Measurements from ENCODE around the gene FSTL5. TPM values are rescaled to one million over a fixed set of nuclear protein-coding genes. Genes with fewer than 3 reads are reported as not detected.

Gene FSTL5
- total and polyA plus RNA-seq, 10 of the 15 experiments (the other 5 are each of a cell fraction or from before 2014, with no cell fraction given) = 0.04 to 2.4 (median 0.08) TPM; not detected in 4

DNA sequence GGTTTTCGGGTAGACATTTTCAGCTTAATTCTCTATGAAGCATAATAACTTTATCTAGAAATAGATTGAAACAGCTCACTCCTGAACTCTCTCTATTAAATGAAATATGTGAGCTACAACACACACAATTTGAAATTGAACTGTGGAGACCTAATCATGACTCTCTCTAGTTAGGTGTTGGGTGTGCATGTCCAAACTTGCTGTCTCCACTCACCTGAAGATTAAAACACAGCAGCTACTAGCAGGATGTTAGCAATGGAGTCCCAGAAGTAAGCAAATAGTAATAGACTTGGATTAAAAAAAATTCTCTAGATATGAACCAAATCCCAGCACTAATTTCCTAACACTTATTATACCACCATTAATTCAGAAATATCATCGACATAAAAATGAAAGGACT, 173.1 kb downstream of the FSTL5 start:
- SMC1A ChIA-PET (ENCODE audit: uncharacterized antibody, unreplicated experiment) = interaction anchor here (1.1 kb wide), 1 partner anchor 11 kb away, joined by 3 read pairs; no protein-coding TSS in a partner anchor
- FAIRE-seq (no peak), ATAC-seq (no peak), DNase-seq (ENCODE audit: low read depth, low spot score) (no peak)
- Histone ChIP-seq H3K4me1 (ENCODE audit: control insufficient read depth, insufficient read depth, low read length) (no peaks in the 10 kb centered on the region), H3K4me3 (no peak overlapping the region), H3K9ac (ENCODE audit: control insufficient read depth, insufficient read depth, low read length) (no peak overlapping the region), H4K20me1 (ENCODE audit: control insufficient read depth, insufficient read depth) (no peaks in the 10 kb centered on the region), H3K9me3 (replicated peaks; ENCODE audit: control insufficient read depth, insufficient read depth, low read length) (no peaks in the 10 kb centered on the region), H3K27ac (ENCODE audit: control insufficient read depth, insufficient read depth) (no peak overlapping the region), H3K36me3 (ENCODE audit: control insufficient read depth in 2 of 2, insufficient read depth in 2 of 2, low read length in 1 of 2) (no peaks in the 10 kb centered on the region), H2AFZ (ENCODE audit: control insufficient read depth, low read depth, low read length) (no peak overlapping the region), H3K79me2 (ENCODE audit: control insufficient read depth, insufficient read depth, low read length) (no peaks in the 10 kb centered on the region), H3K4me2 (ENCODE audit: control insufficient read depth, insufficient read depth) (no peak overlapping the region), H3K27me3 (replicated peaks in 1 of 2; ENCODE audit: control insufficient read depth in 2 of 2, insufficient read depth in 2 of 2, low read length in 1 of 2) (no peaks in the 10 kb centered on the region)
- intact Hi-C loops (cut with micrococcal nuclease; ENCODE audit: unreplicated experiment) (no loop called here), in situ Hi-C loops (cut with MboI) (no loop called here)
- no TSS peak for BruUV-seq (replicated peaks)
- CTCF ChIA-PET = no interaction called here
- RAD21 ChIA-PET (ENCODE audit: unreplicated experiment) = no interaction called here
- no peak for TF ChIP-seq RAD51 (IDR thresholded peaks at IDR 0.05)
- TF ChIP-seq SMC3 (IDR thresholded peaks at IDR 0.05; ENCODE audit: borderline replicate concordance, low read length) = no peak
- no peak for TF ChIP-seq CTCF (IDR thresholded peaks at IDR 0.05 in 2 of 3, conservative IDR thresholded peaks at IDR 0.05 in 1 of 3; ENCODE audit: control insufficient read depth in 2 of 3, extremely low read depth in 1 of 3, insufficient read depth in 1 of 3, low read depth in 3 of 3, low read length in 3 of 3)
- TF ChIP-seq RB1 (IDR thresholded peaks at IDR 0.05; ENCODE audit: borderline replicate concordance) = no peak
- TF ChIP-seq ASH2L (IDR thresholded peaks at IDR 0.05; ENCODE audit: borderline replicate concordance, low read depth) = no peak
- POLR2A ChIA-PET = no interaction called here
- 11% methylated on average over 2 of the region's 2 CpGs for WGBS (ENCODE audit: insufficient coverage, insufficient replicate concordance, low lambda C conversion rate, missing lambda C conversion rate)

- POLR2A ChIA-PET = no interaction called here
- Histone ChIP-seq H3K79me2 (ENCODE audit: control insufficient read depth, insufficient read depth, low read length) (no peaks in the 10 kb centered on the region), H3K27ac (ENCODE audit: control insufficient read depth, insufficient read depth) (no peak overlapping the region), H3K9me3 (replicated peaks; ENCODE audit: control insufficient read depth, insufficient read depth, low read length) (no peaks in the 10 kb centered on the region), H4K20me1 (ENCODE audit: control insufficient read depth, insufficient read depth) (no peaks in the 10 kb centered on the region), H3K36me3 (ENCODE audit: control insufficient read depth in 2 of 2, insufficient read depth in 2 of 2, low read length in 1 of 2) (no peaks in the 10 kb centered on the region), H3K4me3 (no peak overlapping the region), H3K4me2 (ENCODE audit: control insufficient read depth, insufficient read depth) (no peak overlapping the region), H3K4me1 (ENCODE audit: control insufficient read depth, insufficient read depth, low read length) (no peaks in the 10 kb centered on the region), H2AFZ (ENCODE audit: control insufficient read depth, low read depth, low read length) (no peak overlapping the region), H3K27me3 (replicated peaks in 1 of 2; ENCODE audit: control insufficient read depth in 2 of 2, insufficient read depth in 2 of 2, low read length in 1 of 2) (no peaks in the 10 kb centered on the region), H3K9ac (ENCODE audit: control insufficient read depth, insufficient read depth, low read length) (no peak overlapping the region)
- SMC1A ChIA-PET (ENCODE audit: uncharacterized antibody, unreplicated experiment) = interaction anchor here (0.8 kb wide), 1 partner anchor 8 kb away, joined by 3 read pairs; no protein-coding TSS in a partner anchor
- CTCF ChIA-PET = no interaction called here
- in situ Hi-C loops (cut with MboI) (no loop called here), intact Hi-C loops (cut with micrococcal nuclease; ENCODE audit: unreplicated experiment) (no loop called here)
- ATAC-seq (no peak), DNase-seq (ENCODE audit: low read depth, low spot score) (no peak), FAIRE-seq (no peak)
- RAD21 ChIA-PET (ENCODE audit: unreplicated experiment) = no interaction called here
- no TSS peak for BruUV-seq (replicated peaks)
- no peak for TF ChIP-seq NKRF (conservative IDR thresholded peaks at IDR 0.05)
- no peak for TF ChIP-seq HDAC2 (IDR thresholded peaks at IDR 0.05)
- no peak for TF ChIP-seq SIN3A (IDR thresholded peaks at IDR 0.05; ENCODE audit: low read depth, low read length)
- TF ChIP-seq, protein P1, sequence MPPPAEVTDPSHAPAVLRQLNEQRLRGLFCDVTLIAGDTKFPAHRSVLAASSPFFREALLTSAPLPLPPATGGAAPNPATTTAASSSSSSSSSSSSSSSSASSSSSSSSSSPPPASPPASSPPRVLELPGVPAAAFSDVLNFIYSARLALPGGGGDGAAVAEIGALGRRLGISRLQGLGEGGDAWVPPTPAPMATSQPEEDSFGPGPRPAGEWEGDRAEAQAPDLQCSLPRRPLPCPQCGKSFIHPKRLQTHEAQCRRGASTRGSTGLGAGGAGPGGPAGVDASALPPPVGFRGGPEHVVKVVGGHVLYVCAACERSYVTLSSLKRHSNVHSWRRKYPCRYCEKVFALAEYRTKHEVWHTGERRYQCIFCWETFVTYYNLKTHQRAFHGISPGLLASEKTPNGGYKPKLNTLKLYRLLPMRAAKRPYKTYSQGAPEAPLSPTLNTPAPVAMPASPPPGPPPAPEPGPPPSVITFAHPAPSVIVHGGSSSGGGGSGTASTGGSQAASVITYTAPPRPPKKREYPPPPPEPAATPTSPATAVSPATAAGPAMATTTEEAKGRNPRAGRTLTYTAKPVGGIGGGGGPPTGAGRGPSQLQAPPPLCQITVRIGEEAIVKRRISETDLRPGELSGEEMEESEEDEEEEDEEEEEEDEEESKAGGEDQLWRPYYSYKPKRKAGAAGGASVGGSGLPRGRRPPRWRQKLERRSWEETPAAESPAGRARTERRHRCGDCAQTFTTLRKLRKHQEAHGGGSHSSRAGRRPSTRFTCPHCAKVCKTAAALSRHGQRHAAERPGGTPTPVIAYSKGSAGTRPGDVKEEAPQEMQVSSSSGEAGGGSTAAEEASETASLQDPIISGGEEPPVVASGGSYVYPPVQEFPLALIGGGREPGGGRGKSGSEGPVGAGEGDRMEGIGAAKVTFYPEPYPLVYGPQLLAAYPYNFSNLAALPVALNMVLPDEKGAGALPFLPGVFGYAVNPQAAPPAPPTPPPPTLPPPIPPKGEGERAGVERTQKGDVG (CRISPR knock-in tag; IDR thresholded peaks at IDR 0.05) = no peak
- TF ChIP-seq POLR2AphosphoS5 (IDR thresholded peaks at IDR 0.05; ENCODE audit: low read length) = no peak
- no peak for TF ChIP-seq ZNF24 (IDR thresholded peaks at IDR 0.05)
- TF ChIP-seq ZNF207 (IDR thresholded peaks at IDR 0.05; ENCODE audit: borderline replicate concordance) = no peak
- TF ChIP-seq ATF7 (IDR thresholded peaks at IDR 0.05; ENCODE audit: low read depth) = no peak
These were observed 174.9 kb downstream of the FSTL5 start for GRCh38 chr4:161988946-161989345.

Data from GM12878 (cell line).